Endothelial cell of umbilical vein (primary cell): ENCODE data around the gene DPM2. TPM values are rescaled to one million over a fixed set of nuclear protein-coding genes. Genes with fewer than 3 reads are reported as not detected.

Experiments used
- BruUV-seq: library from RNA; stranded (reverse); fragments of 400-500 nt; replicated peaks from 2 replicates; lab custom pipeline; 2021; lab: Mats Ljungman, UMichigan
- CTCF ChIA-PET: fragments of 300-600, 350-600 bp; sonication (Branson Sonifier 250); formaldehyde crosslinking; loops from one replicate; lab custom pipeline; 2021; ENCODE audit warnings: antibody characterized with exemption, inconsistent platforms; lab: Charles Lee
- POLR2A ChIA-PET: fragments of 300-600, 350-600 bp; sonication (Branson Sonifier 250); formaldehyde crosslinking; loops from one replicate; lab custom pipeline; 2021; ENCODE audit warnings: antibody characterized with exemption, inconsistent platforms; lab: Charles Lee
- DNase-seq: peaks from one replicate; pipeline ENCODE4 v3.0.0-alpha.2; 2011; ENCODE audit warnings: low read depth, low spot score
- FAIRE-seq: peaks from 2 replicates; lab custom pipeline; 2011; peaks lifted over from hg19 to GRCh38; lab: Jason Lieb, UNC
- H2AFZ ChIP-seq: 2 replicates; pipeline ENCODE4 v1.6.0; 2012; ENCODE audit warnings: low read depth, low read length, control low read depth, inconsistent platforms
- H3K27ac ChIP-seq: 2 replicates; pipeline ENCODE4 v1.5.1; 2011; ENCODE audit warnings: low read depth, mild to moderate bottlenecking, control low read depth, low read length, moderate library complexity; ENCODE audit not compliant: insufficient read depth
- H3K27me3 ChIP-seq, 2 experiments: 2 replicates each; pipeline versions ENCODE4 v1.6.0 to v1.6.1; 2011; ENCODE audit warnings: low read length in 2 of 2, mixed read lengths in 1 of 2; ENCODE audit not compliant: control insufficient read depth in 2 of 2, insufficient read depth in 2 of 2
- H3K36me3 ChIP-seq, 2 experiments: 2 replicates in 1 of 2; 3 replicates in 1 of 2; pipeline ENCODE4 v1.5.1; 2011; ENCODE audit warnings: low read length in 2 of 2, mild to moderate bottlenecking in 1 of 2, moderate library complexity in 1 of 2; ENCODE audit not compliant: control insufficient read depth in 2 of 2, insufficient read depth in 2 of 2; ENCODE audit errors: extremely low read depth in 1 of 2
- H3K4me1 ChIP-seq: 3 replicates; pipeline ENCODE4 v1.5.1; 2011; ENCODE audit warnings: mild to moderate bottlenecking, low read length; ENCODE audit not compliant: control insufficient read depth, insufficient read depth; ENCODE audit errors: extremely low read depth
- H3K4me2 ChIP-seq: 2 replicates; pipeline ENCODE4 v1.6.1; 2011; ENCODE audit warnings: low read length, control low read depth, mixed read lengths; ENCODE audit not compliant: insufficient read depth
- H3K4me3 ChIP-seq, 3 experiments: fragments of 200-600 bp in 1 of 3; sonication (generic), shearing (Covaris generic) in 1 of 3; replicated peaks in 1 of 3; 2 replicates each; pipeline ENCODE4 v1.5.1; 2011 to 2016; ENCODE audit warnings: control low read depth in 3 of 3, low read length in 3 of 3, mild to moderate bottlenecking in 2 of 3, inconsistent platforms in 1 of 3, low read depth in 1 of 3, moderate library complexity in 1 of 3; ENCODE audit not compliant: insufficient read depth in 1 of 3
- H3K79me2 ChIP-seq: 2 replicates; pipeline ENCODE4 v1.6.0; 2012; ENCODE audit warnings: low read length, inconsistent platforms; ENCODE audit not compliant: control insufficient read depth, insufficient read depth
- H3K9ac ChIP-seq: replicated peaks from 2 replicates; pipeline ENCODE3; 2011; ENCODE audit warnings: low read length, control low read depth; ENCODE audit not compliant: insufficient read depth; ENCODE audit errors: extremely low read depth
- H3K9me1 ChIP-seq: replicated peaks from 3 replicates; pipeline ENCODE4 v1.6.0; 2011; ENCODE audit warnings: mild to moderate bottlenecking, low read length; ENCODE audit not compliant: control insufficient read depth, insufficient read depth; ENCODE audit errors: extremely low read depth
- H3K9me3 ChIP-seq: replicated peaks from 2 replicates; pipeline ENCODE4 v1.5.1; 2012; ENCODE audit warnings: low read length, inconsistent platforms; ENCODE audit not compliant: control insufficient read depth, insufficient read depth
- H4K20me1 ChIP-seq: replicated peaks from 2 replicates; pipeline ENCODE3; 2011; ENCODE audit warnings: mild to moderate bottlenecking, low read length; ENCODE audit not compliant: control insufficient read depth, insufficient read depth; ENCODE audit errors: extremely low read depth
- CTCF ChIP-seq, 2 donors: IDR thresholded peaks; 1 replicate in 1 of 2; 2 replicates in 1 of 2; pipeline ENCODE4 v1.5.1; 2011; ENCODE audit warnings: low read length in 2 of 2, mild to moderate bottlenecking in 2 of 2, moderate library complexity in 2 of 2, control low read depth in 1 of 2, inconsistent platforms in 1 of 2, low read depth in 1 of 2; ENCODE audit not compliant: insufficient read depth in 1 of 2; ENCODE audit errors: extremely low read depth in 1 of 2
- GATA2 ChIP-seq: IDR thresholded peaks from 2 replicates; pipeline ENCODE4 v1.7.0; 2011; ENCODE audit warnings: low read depth, mild to moderate bottlenecking, moderate library complexity, mixed read lengths, low read length; ENCODE audit not compliant: insufficient read length, insufficient read depth
- MAX ChIP-seq: IDR thresholded peaks from 2 replicates; pipeline ENCODE4 v1.6.1; 2011; ENCODE audit not compliant: insufficient read depth, insufficient read length
- MYC ChIP-seq: IDR thresholded peaks from one replicate; pipeline ENCODE4 v1.6.1; 2011; ENCODE audit warnings: mild to moderate bottlenecking, low read depth, low read length
- POLR2A ChIP-seq: IDR thresholded peaks from 2 replicates; pipeline ENCODE4 v1.6.1; 2012; ENCODE audit warnings: low read depth, mild to moderate bottlenecking, control low read depth, low read length
- dilution Hi-C: fragments of 300-500 bp; cut with MboI; formaldehyde crosslinking; loops from one replicate; pipeline ENCODE4 v1.15.0; 2019; ENCODE audit warnings: low sequenced_read_pairs; ENCODE audit not compliant: extremely low pct_ligation_motif_present
- intact Hi-C: fragments of 100-400 bp; cut with micrococcal nuclease; formaldehyde crosslinking; loops from one replicate; pipeline ENCODE4 v1.10.0; 2022
- polyA plus RNA-seq, 4 experiments: library from polyadenylated mRNA; depleted of rRNA in 3 of 4; stranded (reverse) in 3 of 4; unstranded in 1 of 4; fragments of >200 nt; gene quantifications; 2 replicates each; pipeline versions ENCODE4 v1.2.1 to v1.2.3, GENCODE V29; 2011 to 2012; ENCODE audit warnings: missing spikeins in 1 of 4
- total RNA-seq: library from RNA; stranded (reverse); gene quantifications from 2 replicates; pipeline ENCODE4 v1.2.3, GENCODE V29; 2021

The DPM2 gene
- total and polyA plus RNA-seq, 2 donors (not counting 3 experiments of a cell fraction or from before 2014, with no cell fraction given): 47.9 to 63.9 TPM

GRCh38 chr9:127976498-127976897 is 38.8 kb upstream of the DPM2 start:
- Histone ChIP-seq H3K9ac (no peak overlapping the region), H3K4me1 (peaks cover 19% of the 10 kb centered on the region), H3K79me2 (peaks cover 17% of the 10 kb centered on the region), H3K4me3 (no peak overlapping the region), H3K9me3 (no peaks in the 10 kb centered on the region), H2AFZ (no peak overlapping the region), H3K27me3 (no peaks in the 10 kb centered on the region), H3K36me3 (no peaks in the 10 kb centered on the region), H3K27ac (no peak overlapping the region), H3K4me2 (no peak overlapping the region), H4K20me1 (no peaks in the 10 kb centered on the region), H3K9me1 (no peaks in the 10 kb centered on the region)
- DNase-seq (no peak), FAIRE-seq (no peak)
- ChIA-PET CTCF (interaction anchor here (2.8 to 10.3 kb wide), 2 partner anchors 33 to 58 kb away, joined by 12 to 71 read pairs; no protein-coding TSS in a partner anchor), POLR2A (interaction anchor here (0.5 kb wide), 1 partner anchor 374 kb away, joined by 5 read pairs; no protein-coding TSS in a partner anchor)
- no TSS peak for BruUV-seq
- dilution Hi-C loops: no loop called here
- TF ChIP-seq CTCF (IDR thresholded peaks at IDR 0.05; ENCODE audit: extremely low read depth in 1 of 2, insufficient read depth in 1 of 2, low read depth in 1 of 2, low read length in 2 of 2) (no peak), GATA2 (no peak), MAX (no peak), POLR2A (no peak), MYC (no peak)
- intact Hi-C loops: no loop called here
